Neural cell (in vitro differentiated cells): Measurements from ENCODE around the gene MICAL2.

Experiments
- EZH2 ChIP-seq: fragments of 200-600, 300-800 bp; shearing (Covaris generic), sonication (generic); IDR thresholded peaks from 2 replicates; pipeline ENCODE4 v1.6.1; 2014; ENCODE audit warnings: antibody characterized with exemption, low read length, borderline replicate concordance, mild to moderate bottlenecking; ENCODE audit not compliant: insufficient read depth, poor library complexity, severe bottlenecking
- POLR2AphosphoS5 ChIP-seq: IDR thresholded peaks from 2 replicates; pipeline ENCODE4 v1.6.1; 2012
- RAD21 ChIP-seq: fragments of 450-650 bp; conservative IDR thresholded peaks from 2 replicates; pipeline ENCODE4 v1.6.1; 2014; ENCODE audit warnings: antibody characterized with exemption, mild to moderate bottlenecking, moderate library complexity
- TAF1 ChIP-seq: IDR thresholded peaks from 2 replicates; pipeline ENCODE4 v1.6.1; 2012; ENCODE audit warnings: low read depth
- TF ChIP-seq, protein P1 (sequence below): fragments of 450-650 bp; IDR thresholded peaks from 2 replicates; pipeline ENCODE4 v1.5.1; 2014; ENCODE audit warnings: antibody characterized with exemption, mild to moderate bottlenecking, moderate library complexity; ENCODE audit not compliant: poor library complexity, severe bottlenecking

- TF ChIP-seq EZH2 (no peak), RAD21 (no peak), TAF1 (no peak), POLR2AphosphoS5 (no peak)
- TF ChIP-seq, protein P1, sequence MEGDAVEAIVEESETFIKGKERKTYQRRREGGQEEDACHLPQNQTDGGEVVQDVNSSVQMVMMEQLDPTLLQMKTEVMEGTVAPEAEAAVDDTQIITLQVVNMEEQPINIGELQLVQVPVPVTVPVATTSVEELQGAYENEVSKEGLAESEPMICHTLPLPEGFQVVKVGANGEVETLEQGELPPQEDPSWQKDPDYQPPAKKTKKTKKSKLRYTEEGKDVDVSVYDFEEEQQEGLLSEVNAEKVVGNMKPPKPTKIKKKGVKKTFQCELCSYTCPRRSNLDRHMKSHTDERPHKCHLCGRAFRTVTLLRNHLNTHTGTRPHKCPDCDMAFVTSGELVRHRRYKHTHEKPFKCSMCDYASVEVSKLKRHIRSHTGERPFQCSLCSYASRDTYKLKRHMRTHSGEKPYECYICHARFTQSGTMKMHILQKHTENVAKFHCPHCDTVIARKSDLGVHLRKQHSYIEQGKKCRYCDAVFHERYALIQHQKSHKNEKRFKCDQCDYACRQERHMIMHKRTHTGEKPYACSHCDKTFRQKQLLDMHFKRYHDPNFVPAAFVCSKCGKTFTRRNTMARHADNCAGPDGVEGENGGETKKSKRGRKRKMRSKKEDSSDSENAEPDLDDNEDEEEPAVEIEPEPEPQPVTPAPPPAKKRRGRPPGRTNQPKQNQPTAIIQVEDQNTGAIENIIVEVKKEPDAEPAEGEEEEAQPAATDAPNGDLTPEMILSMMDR: no peak
These were observed 1.4 kb downstream of the MICAL2 start for GRCh38 chr11:12111549-12112520.
